Choroid plexus epithelial cell (primary cell): ENCODE results near the gene SUSD6.

Experiments used
- DNase-seq: peaks from one replicate; pipeline ENCODE4 v3.0.0-alpha.2; 2010; ENCODE audit warnings: low read depth
- H3K4me3 ChIP-seq: 2 replicates; pipeline ENCODE4 v1.5.1; 2011; ENCODE audit warnings: low read depth, mild to moderate bottlenecking, control low read depth, low read length, moderate library complexity
- TF ChIP-seq, protein P1 (sequence below): conservative IDR thresholded peaks from 2 replicates; pipeline ENCODE4 v1.5.1; 2011; ENCODE audit warnings: low read depth, mild to moderate bottlenecking, control low read depth, inconsistent platforms, low read length, moderate library complexity

SUSD6 gene

DNA sequence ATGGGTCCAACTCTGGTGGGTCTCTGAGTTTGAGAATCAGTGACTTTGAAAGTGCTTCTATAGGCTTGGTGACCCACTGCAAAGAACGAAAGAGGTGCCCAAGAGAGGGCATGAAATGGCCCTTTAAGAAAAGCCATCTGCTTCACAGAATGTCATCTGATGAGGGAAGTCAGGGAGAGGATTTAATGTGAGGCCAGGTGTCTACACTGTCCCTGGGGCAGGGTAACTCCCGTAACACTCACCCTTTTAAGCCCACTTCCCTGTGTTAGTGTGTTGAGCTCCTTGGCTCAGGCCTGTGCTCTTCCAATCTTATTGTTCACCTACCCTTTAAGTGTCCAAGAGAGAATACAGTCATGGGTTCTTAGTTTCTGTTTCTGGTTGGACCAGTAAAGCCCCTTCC, 139.1 kb downstream of the SUSD6 start:
- H3K4me3 ChIP-seq: no peak overlapping the region
- TF ChIP-seq, protein P1, sequence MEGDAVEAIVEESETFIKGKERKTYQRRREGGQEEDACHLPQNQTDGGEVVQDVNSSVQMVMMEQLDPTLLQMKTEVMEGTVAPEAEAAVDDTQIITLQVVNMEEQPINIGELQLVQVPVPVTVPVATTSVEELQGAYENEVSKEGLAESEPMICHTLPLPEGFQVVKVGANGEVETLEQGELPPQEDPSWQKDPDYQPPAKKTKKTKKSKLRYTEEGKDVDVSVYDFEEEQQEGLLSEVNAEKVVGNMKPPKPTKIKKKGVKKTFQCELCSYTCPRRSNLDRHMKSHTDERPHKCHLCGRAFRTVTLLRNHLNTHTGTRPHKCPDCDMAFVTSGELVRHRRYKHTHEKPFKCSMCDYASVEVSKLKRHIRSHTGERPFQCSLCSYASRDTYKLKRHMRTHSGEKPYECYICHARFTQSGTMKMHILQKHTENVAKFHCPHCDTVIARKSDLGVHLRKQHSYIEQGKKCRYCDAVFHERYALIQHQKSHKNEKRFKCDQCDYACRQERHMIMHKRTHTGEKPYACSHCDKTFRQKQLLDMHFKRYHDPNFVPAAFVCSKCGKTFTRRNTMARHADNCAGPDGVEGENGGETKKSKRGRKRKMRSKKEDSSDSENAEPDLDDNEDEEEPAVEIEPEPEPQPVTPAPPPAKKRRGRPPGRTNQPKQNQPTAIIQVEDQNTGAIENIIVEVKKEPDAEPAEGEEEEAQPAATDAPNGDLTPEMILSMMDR: no peak
- no peak for DNase-seq

DNA sequence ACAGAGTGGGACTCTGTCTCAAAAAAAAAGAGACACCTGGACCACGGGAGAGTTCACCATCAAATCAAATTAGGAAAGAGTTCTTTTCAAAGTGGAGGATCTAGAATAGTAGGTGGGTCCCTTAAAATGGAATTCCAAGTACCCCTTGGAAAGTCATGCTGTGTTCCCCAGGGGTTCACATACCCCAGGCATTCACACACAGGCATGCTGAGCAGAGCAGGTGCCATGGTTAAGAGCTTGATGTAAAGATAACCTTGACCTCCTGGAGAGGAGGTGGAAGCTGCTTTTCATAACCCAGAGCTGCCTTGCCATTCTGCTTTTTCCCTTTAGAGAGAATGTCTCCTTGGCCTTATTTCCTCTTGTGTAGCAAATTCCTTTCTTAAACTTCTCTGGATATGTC, 141.4 kb downstream of the SUSD6 start:
- no peak for DNase-seq
- TF ChIP-seq, protein P1: no peak
- no peak overlapping the region for H3K4me3 ChIP-seq

GRCh38 chr14:69753860-69754259, 142.5 kb downstream of the SUSD6 start:
- TF ChIP-seq, protein P1: no peak
- DNase-seq: no peak
- H3K4me3 ChIP-seq: no peak overlapping the region

DNA sequence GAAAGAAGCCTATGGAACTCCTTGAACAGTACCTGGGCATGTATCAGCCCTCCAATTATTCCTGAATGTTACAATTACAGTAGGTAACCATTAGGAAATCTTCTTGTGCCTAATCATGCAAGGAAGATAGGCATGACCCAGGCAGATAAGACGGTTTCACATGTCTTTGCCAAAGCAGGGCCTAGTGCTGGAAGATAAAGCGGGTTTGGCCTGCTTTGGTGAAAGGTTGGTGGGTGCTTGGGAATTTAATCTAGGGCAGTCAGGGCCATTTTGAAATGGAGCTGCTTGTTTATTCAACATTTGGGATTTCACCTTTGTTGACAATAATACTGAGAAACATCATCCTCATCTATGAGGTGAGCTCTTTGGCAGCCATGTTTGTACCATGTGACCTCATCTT, 143.1 kb downstream of the SUSD6 start:
- no peak for DNase-seq
- H3K4me3 ChIP-seq: no peak overlapping the region
- TF ChIP-seq, protein P1: no peak

GRCh38 chr14:69755296-69755695, 143.9 kb downstream of the SUSD6 start:
- no peak overlapping the region for H3K4me3 ChIP-seq
- DNase-seq: no peak
- TF ChIP-seq, protein P1: no peak

- no peak overlapping the region for H3K4me3 ChIP-seq
- DNase-seq: no peak
- TF ChIP-seq, protein P1: no peak
These were observed 144.4 kb downstream of the SUSD6 start for GRCh38 chr14:69755784-69756183.

DNA sequence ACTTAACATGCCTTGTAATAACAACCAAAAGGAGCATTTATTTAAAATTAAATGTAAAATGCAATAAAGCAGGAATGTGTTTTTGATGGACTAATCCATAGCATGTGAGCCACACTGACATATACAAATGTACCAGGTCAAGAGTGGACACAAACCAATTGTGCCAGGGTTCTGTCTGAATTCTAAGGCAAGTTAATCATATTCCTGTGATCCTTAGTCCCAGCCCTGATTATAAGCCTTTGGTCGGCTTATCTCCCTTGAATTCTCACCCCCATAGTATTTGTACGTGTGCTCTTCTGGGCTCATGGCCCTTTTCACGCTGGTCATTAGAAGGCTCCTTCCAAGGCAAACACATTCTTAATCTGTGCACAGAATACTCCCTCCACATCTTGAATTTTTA, 144.9 kb downstream of the SUSD6 start:
- H3K4me3 ChIP-seq: no peak overlapping the region
- TF ChIP-seq, protein P1: no peak
- no peak for DNase-seq
